Brain pericyte (primary cell): ENCODE results near the gene MAN1A1.

ENCODE experiments used
- DNase-seq: peaks from one replicate; pipeline ENCODE4 v3.0.0-alpha.2; 2012; ENCODE audit warnings: low read depth, low spot score

MAN1A1 gene

GRCh38 chr6:119237177-119237715 is 112.3 kb downstream of the MAN1A1 start:
- no peak for DNase-seq

- no peak for DNase-seq
Observed at GRCh38 chr6:119234941-119235340, 114.6 kb downstream of the MAN1A1 start.

DNA sequence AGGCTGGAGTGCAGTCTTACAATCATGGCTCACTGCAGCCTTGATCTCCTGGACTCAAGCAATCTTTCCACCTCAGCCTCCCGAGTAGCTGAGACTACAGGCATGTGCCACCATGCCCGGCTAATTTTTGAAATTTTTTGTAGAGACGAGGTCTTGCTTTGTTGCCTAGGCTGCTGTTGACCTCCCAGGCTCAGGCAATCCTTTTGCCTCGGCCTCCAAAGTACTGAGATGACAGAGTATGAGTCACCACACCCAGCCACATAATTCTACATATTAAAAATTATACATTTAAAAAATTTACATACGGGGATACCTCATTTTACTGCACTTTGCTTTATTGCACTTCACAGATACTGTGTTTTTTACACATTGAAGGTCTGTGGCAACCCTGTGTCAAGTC is 115.1 kb downstream of the MAN1A1 start:
- DNase-seq: no peak

GRCh38 chr6:119233312-119233984 is 116.1 kb downstream of the MAN1A1 start:
- DNase-seq: no peak

DNA sequence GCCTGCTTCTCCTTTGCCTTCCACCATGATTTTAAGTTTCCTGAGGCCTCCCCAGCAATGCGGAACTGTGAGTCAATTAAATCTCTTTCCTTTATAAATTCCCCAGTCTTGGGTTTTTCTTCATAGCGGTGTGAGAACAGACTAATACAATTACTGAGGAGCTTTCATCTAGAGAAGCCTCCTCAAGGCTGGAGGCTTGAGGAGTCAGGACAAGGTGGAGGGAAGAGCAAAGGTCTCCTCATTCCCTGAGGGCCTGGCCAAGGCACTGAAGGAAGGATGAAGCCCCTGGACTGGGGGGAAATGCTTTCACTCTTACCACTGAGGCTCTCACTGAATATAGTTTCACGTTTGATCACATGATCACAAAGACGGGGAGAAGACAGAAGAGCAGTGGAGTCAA is 118.2 kb downstream of the MAN1A1 start:
- no peak for DNase-seq

DNA sequence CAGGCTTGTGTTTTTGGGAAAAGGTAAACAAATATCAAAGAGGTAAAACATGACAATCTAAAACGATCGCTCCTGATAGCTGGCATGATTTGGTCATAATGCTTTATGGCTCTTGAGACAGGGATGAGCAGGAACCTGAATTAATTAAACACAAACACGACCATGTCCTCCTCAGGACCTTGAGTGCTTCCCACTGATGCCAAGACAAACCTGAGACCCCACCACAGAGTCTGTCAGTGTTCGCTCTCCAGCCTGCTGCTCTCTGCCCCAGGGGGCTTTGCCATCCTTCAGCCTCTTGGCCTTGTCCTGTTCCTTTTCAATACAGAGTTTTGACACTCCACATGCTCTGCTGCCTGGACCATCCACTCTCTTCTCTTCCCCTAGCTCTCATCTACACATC is 119.4 kb downstream of the MAN1A1 start:
- no peak for DNase-seq

- DNase-seq: no peak
Observed at GRCh38 chr6:119227377-119227776, 122.2 kb downstream of the MAN1A1 start.

DNA sequence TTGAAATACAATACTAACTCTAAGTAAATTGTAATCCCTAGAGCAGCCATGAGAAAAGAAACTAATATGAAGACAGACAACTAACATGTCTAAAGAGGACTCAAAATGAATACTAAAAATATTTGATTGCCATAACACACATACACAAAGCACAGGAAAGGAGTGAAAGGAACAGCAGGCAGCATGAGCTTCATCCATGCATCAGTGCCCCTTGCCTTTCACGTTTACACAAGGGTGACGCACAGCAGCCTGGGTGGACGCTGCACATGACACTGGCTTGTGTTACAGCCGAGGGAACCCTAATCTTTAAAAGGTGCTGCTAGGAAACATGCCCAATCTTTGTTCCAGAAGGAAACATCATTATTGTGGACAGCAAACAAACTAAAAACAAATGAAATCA is 123.5 kb downstream of the MAN1A1 start:
- DNase-seq: no peak

GRCh38 chr6:119224095-119224701 is 125.4 kb downstream of the MAN1A1 start:
- DNase-seq: no peak

- no peak for DNase-seq
Observed at GRCh38 chr6:119220452-119220851, 129.1 kb downstream of the MAN1A1 start.

DNA sequence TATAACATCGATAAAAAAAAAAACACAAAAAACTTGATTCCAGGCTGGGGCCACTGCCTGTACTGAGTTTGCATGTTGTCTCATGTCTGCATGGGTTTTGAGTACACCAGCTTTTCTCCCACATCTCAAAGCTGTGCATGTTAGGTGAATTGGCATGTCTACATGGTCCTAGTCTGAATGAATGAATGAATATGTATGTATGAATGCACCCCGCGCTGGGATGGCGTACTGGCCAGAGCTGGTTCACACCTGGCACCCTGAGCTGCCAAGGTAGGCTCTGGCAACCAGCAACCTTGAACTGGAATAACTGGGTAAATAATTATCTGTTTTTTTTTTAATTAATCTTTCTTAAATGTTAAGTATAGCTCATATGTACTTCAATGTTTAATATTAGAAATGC is 131.0 kb downstream of the MAN1A1 start:
- DNase-seq: no peak

DNA sequence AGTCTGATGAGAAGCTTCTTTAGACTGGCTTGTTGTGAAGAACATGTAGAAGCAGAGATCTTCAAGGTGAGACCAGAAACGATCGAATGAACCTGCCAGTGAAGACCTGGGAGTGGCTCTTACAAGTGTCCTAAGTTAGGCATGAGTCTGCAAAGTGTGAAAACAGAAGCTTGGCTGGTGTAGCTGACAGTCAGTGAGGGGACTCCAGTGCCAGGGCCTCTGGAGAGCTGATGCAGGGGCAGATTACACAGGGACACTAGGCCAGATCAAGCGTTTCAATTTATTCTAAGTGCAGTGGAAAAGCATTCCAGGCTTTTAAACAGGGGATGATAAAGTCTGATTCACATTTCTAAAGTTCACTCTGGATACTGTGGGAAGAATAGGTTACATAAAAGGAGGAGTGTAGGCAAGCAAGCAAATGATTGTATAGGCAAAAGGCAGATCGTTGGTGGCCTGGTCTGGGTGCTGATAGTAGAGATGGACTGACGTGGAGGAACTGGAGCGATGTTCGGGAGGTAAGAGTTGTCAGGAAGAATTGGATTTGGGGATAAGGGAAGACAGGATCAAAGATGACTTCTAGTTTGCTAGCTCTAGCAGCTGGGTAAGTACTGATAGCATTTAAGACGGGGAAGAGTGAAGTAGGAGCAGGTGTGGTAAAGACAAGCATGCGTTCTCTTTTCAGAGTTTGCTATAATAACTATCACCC is 133.5 kb downstream of the MAN1A1 start:
- no peak for DNase-seq

DNA sequence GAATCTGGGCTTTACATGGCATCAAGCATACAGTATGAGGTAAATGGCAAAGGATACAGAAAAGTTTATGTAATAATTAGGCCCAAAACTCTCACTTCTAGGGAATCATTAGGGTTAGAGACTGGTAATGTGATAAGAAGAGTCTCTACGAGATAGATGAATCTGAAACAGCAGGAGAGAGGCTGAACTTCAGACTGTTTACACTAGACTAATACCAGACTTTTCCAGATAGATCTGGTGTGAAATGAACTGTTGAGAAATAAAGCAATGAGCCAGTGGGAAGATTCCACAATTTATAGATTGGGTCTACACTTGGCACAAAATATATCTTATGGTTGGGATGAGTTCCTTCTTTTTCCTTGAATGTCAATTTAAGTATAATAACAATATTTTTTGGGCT is 134.3 kb downstream of the MAN1A1 start:
- no peak for DNase-seq

GRCh38 chr6:119210596-119210995 is 139.0 kb downstream of the MAN1A1 start:
- no peak for DNase-seq

- DNase-seq: no peak
Observed at GRCh38 chr6:119209452-119210205, 139.9 kb downstream of the MAN1A1 start.

GRCh38 chr6:119207971-119208725 is 141.4 kb downstream of the MAN1A1 start:
- no peak for DNase-seq

DNA sequence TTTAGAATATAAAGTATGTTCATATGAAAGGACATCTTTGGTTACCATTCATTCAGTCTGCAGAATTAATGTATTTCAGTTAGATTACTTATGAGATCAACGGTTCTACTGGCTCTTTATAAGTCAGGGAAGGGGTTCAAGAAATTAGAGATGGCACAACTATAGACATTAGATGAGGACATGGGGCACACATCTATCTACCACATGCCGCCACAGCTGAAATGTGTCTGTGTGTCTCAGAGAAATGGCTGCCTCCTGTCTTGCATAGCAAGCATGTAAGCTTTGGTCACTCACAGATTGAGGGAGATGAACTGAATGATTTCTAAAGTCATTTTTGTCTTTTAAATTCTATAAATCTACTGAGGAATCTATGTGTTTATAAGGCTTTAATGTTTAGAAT is 142.2 kb downstream of the MAN1A1 start:
- DNase-seq: no peak

GRCh38 chr6:119205911-119206618 is 143.5 kb downstream of the MAN1A1 start:
- DNase-seq: no peak

DNA sequence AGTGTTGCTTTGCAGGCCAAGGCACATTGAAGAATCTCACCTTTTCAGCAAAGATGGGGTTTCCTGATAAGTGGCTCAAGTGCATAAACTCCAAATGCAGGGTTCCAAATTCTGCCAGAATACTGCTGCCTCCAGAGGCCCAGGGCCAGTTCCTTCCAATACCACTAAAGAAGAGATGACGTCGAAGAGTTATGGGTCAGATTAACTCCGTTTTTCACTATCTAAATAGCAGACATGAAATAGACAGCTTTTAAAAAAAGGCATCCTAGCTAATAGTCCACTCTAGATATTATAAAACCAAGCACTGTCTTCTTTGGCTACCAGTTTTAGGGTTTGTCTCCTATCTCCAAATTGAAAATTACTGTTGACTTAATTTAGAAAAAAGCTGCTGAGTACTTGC is 144.8 kb downstream of the MAN1A1 start:
- DNase-seq: no peak

- no peak for DNase-seq
Observed at GRCh38 chr6:119201480-119201879, 148.1 kb downstream of the MAN1A1 start.
